ENCODE measurements around the gene PEX7. TPM values are rescaled to one million over a fixed set of nuclear protein-coding genes. Genes with fewer than 3 reads are reported as not detected.
"Not testable (repeated sequence)": the region's sequence is repeated elsewhere in the genome, so short reads cannot be mapped to it uniquely, and the experiment has no call there.

Gene PEX7
- total RNA-seq, 2 experiments from 2014 or later = 2.0 to 3.4 TPM

DNA sequence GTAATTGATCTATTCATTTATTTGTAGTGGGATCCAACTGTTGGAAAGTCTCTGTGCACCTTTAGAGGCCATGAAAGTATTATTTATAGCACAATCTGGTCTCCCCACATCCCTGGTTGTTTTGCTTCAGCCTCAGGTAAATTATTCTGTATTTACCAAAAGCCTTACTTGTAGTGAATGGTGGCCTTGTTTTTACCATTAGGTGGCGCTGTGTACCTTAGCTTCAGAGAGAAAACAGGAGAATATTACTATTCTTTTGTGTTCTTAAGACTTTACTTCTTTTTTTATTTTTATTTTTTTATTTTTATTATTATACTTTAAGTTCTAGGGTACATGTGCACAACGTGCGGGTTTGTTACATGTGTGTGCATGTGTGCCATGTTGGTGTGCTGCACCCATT lies 23.7 kb downstream of the PEX7 start:
- intact Hi-C loops (cut with DNase I, micrococcal nuclease) = no loop called here
- H3K4me3 Mint-ChIP-seq = no peak overlapping the region
- peak; percentile 52 for TF ChIP-seq CTCF (IDR thresholded peaks at IDR 0.05)
- Histone ChIP-seq H3K9me3 (ENCODE audit: control insufficient read depth in 1 of 2, insufficient read depth in 1 of 2, low read length in 2 of 2) (no peaks in the 10 kb centered on the region), H3K4me3 (ENCODE audit: low read length) (no peak overlapping the region), H3K27me3 (ENCODE audit: control insufficient read depth in 1 of 2, insufficient read depth in 2 of 2, low read length in 2 of 2) (no peaks in the 10 kb centered on the region), H3K27ac (ENCODE audit: low read depth in 1 of 2, low read length in 2 of 2) (no peak overlapping the region), H3K4me1 (ENCODE audit: insufficient read depth, low read length) (peaks cover 2% of the 10 kb centered on the region), H3K36me3 (ENCODE audit: insufficient read depth, low read length) (no peaks in the 10 kb centered on the region)
- peaks cover 14% of the 10 kb centered on the region for H3K4me1 Mint-ChIP-seq (ENCODE audit: low read depth)
- peaks cover 80% of the 10 kb centered on the region for H3K36me3 Mint-ChIP-seq (ENCODE audit: low read depth)
- DNase-seq (peak in 5 of 14 experiments; percentile 2 to 69 (median 56)), ATAC-seq (ENCODE audit: poor library complexity) (no peak)
- peaks cover 3% of the 10 kb centered on the region for H3K9me3 Mint-ChIP-seq
- POLR2A ChIA-PET = no interaction called here
- CTCF ChIA-PET = interaction anchor here (0.8 to 1.5 kb wide), 3 partner anchors 8 to 40 kb away, joined by 3 to 7 read pairs (median 3); no protein-coding TSS in a partner anchor
- no peak overlapping the region for H3K27ac Mint-ChIP-seq
- no peaks in the 10 kb centered on the region for H3K27me3 Mint-ChIP-seq

GRCh38 chr6:136846477-136846876 lies 24.1 kb downstream of the PEX7 start:
- H3K9me3 ChIP-seq (ENCODE audit: control insufficient read depth in 1 of 2, insufficient read depth in 1 of 2, low read length in 2 of 2); H3K27ac ChIP-seq (ENCODE audit: low read depth in 1 of 2, low read length in 2 of 2); H3K4me3 Mint-ChIP-seq; H3K9me3 Mint-ChIP-seq; DNase-seq; H3K27me3 Mint-ChIP-seq; H3K27ac Mint-ChIP-seq; H3K4me3 ChIP-seq (ENCODE audit: low read length); H3K4me1 ChIP-seq (ENCODE audit: insufficient read depth, low read length); POLR2A ChIA-PET; H3K27me3 ChIP-seq (ENCODE audit: control insufficient read depth in 1 of 2, insufficient read depth in 2 of 2, low read length in 2 of 2); ATAC-seq (ENCODE audit: poor library complexity); intact Hi-C loops (cut with DNase I, micrococcal nuclease); H3K36me3 ChIP-seq (ENCODE audit: insufficient read depth, low read length): not testable (repeated sequence)
- CTCF ChIA-PET = interaction anchor here (0.8 to 1.5 kb wide), 3 partner anchors 9 to 39 kb away, joined by 3 to 7 read pairs (median 3); no protein-coding TSS in a partner anchor
- peaks cover 76% of the 10 kb centered on the region for H3K36me3 Mint-ChIP-seq (ENCODE audit: low read depth)
- H3K4me1 Mint-ChIP-seq (ENCODE audit: low read depth) = peaks cover 14% of the 10 kb centered on the region

GRCh38 chr6:136849979-136850563 lies 27.7 kb downstream of the PEX7 start:
- H3K4me3 ChIP-seq (ENCODE audit: low read length); intact Hi-C loops (cut with DNase I, micrococcal nuclease); H3K27me3 ChIP-seq (ENCODE audit: control insufficient read depth in 1 of 2, insufficient read depth in 2 of 2, low read length in 2 of 2); H3K27ac ChIP-seq (ENCODE audit: low read depth in 1 of 2, low read length in 2 of 2); H3K9me3 ChIP-seq (ENCODE audit: control insufficient read depth in 1 of 2, insufficient read depth in 1 of 2, low read length in 2 of 2); H3K36me3 ChIP-seq (ENCODE audit: insufficient read depth, low read length); H3K27me3 Mint-ChIP-seq; ATAC-seq (ENCODE audit: poor library complexity); H3K9me3 Mint-ChIP-seq; CTCF ChIA-PET; POLR2A ChIA-PET; H3K27ac Mint-ChIP-seq; DNase-seq; H3K4me1 ChIP-seq (ENCODE audit: insufficient read depth, low read length); H3K4me3 Mint-ChIP-seq: not testable (repeated sequence)
- peaks cover 10% of the 10 kb centered on the region for H3K4me1 Mint-ChIP-seq (ENCODE audit: low read depth)
- H3K36me3 Mint-ChIP-seq (ENCODE audit: low read depth) = peaks cover 64% of the 10 kb centered on the region

DNA sequence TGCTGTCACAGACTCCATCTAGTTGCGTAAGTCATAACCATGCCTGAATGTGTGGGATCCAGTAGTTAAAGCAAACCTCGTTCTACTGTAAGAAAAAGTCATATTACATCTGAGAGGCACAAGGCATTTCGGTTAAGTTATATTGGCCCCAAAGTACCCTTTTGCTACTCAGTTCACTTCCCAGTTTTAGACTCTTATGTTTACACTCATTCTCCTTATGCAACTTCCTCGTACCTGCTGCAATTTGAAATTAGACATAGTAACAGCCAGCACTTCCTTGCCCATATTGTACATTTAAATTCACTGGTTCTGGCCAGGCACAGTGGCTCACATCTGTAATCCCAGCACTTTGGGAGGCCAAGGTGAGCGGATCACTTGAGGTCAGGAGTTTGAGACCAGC lies 37.0 kb downstream of the PEX7 start:
- no peaks in the 10 kb centered on the region for H3K9me3 ChIP-seq (ENCODE audit: control insufficient read depth in 1 of 2, insufficient read depth in 1 of 2, low read length in 2 of 2)
- no peaks in the 10 kb centered on the region for H3K27me3 ChIP-seq (ENCODE audit: control insufficient read depth in 1 of 2, insufficient read depth in 2 of 2, low read length in 2 of 2)
- no peak overlapping the region for H3K27ac Mint-ChIP-seq
- H3K27ac ChIP-seq (ENCODE audit: low read depth in 1 of 2, low read length in 2 of 2) = no peak overlapping the region
- TF ChIP-seq CTCF (IDR thresholded peaks at IDR 0.05) = no peak
- ChIA-PET CTCF (no interaction called here), POLR2A (no interaction called here)
- peaks cover 7% of the 10 kb centered on the region for H3K36me3 ChIP-seq (ENCODE audit: insufficient read depth, low read length)
- peaks cover 51% of the 10 kb centered on the region for H3K36me3 Mint-ChIP-seq (ENCODE audit: low read depth)
- H3K4me3 ChIP-seq (ENCODE audit: low read length) = no peak overlapping the region
- intact Hi-C loops (cut with DNase I, micrococcal nuclease) = no loop called here
- H3K27me3 Mint-ChIP-seq = no peaks in the 10 kb centered on the region
- no peaks in the 10 kb centered on the region for H3K4me1 Mint-ChIP-seq (ENCODE audit: low read depth)
- H3K4me3 Mint-ChIP-seq = no peak overlapping the region
- peak in 2 of 14 experiments; percentile 2 to 3 for DNase-seq
- H3K9me3 Mint-ChIP-seq = no peaks in the 10 kb centered on the region
- no peaks in the 10 kb centered on the region for H3K4me1 ChIP-seq (ENCODE audit: insufficient read depth, low read length)
- ATAC-seq (ENCODE audit: poor library complexity) = no peak

Data from CD4-positive, alpha-beta T cell (primary cell).